ENCODE results near the gene LYPD8.

DNA sequence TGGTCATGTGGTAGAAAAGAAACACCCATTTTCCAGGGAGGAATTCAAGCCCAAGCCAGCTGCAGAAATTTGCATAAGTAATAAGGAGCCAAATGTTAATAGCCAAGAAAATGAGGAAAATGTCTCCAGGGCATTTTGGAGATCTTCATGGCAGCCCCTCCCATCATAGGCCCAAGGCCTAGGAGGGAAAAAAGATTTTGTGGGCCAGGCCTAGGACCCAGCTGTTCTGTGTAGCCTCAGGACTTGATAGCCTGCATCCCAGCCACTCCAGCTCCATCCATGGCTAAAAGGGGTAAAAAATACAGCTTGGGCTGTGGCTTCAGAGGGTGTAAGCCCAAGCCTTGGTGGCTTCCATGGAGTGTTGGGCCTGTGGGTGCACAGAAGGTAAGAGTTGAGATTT, 21.4 kb upstream of the LYPD8 start:
- TF ChIP-seq EP300 (conservative IDR thresholded peaks at IDR 0.05; ENCODE audit: poor library complexity, severe bottlenecking) (no peak), MXI1 (conservative IDR thresholded peaks at IDR 0.05; ENCODE audit: poor library complexity, severe bottlenecking) (no peak), EZH2 (IDR thresholded peaks at IDR 0.05; ENCODE audit: borderline replicate concordance, insufficient read depth, low read length, poor library complexity, severe bottlenecking) (no peak), RAD21 (conservative IDR thresholded peaks at IDR 0.05) (no peak), TAF1 (IDR thresholded peaks at IDR 0.05; ENCODE audit: low read depth) (no peak), POLR2AphosphoS5 (IDR thresholded peaks at IDR 0.05) (no peak)
- TF ChIP-seq, protein P1, sequence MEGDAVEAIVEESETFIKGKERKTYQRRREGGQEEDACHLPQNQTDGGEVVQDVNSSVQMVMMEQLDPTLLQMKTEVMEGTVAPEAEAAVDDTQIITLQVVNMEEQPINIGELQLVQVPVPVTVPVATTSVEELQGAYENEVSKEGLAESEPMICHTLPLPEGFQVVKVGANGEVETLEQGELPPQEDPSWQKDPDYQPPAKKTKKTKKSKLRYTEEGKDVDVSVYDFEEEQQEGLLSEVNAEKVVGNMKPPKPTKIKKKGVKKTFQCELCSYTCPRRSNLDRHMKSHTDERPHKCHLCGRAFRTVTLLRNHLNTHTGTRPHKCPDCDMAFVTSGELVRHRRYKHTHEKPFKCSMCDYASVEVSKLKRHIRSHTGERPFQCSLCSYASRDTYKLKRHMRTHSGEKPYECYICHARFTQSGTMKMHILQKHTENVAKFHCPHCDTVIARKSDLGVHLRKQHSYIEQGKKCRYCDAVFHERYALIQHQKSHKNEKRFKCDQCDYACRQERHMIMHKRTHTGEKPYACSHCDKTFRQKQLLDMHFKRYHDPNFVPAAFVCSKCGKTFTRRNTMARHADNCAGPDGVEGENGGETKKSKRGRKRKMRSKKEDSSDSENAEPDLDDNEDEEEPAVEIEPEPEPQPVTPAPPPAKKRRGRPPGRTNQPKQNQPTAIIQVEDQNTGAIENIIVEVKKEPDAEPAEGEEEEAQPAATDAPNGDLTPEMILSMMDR (IDR thresholded peaks at IDR 0.05; ENCODE audit: poor library complexity, severe bottlenecking): no peak
- TF ChIP-seq, protein P2, sequence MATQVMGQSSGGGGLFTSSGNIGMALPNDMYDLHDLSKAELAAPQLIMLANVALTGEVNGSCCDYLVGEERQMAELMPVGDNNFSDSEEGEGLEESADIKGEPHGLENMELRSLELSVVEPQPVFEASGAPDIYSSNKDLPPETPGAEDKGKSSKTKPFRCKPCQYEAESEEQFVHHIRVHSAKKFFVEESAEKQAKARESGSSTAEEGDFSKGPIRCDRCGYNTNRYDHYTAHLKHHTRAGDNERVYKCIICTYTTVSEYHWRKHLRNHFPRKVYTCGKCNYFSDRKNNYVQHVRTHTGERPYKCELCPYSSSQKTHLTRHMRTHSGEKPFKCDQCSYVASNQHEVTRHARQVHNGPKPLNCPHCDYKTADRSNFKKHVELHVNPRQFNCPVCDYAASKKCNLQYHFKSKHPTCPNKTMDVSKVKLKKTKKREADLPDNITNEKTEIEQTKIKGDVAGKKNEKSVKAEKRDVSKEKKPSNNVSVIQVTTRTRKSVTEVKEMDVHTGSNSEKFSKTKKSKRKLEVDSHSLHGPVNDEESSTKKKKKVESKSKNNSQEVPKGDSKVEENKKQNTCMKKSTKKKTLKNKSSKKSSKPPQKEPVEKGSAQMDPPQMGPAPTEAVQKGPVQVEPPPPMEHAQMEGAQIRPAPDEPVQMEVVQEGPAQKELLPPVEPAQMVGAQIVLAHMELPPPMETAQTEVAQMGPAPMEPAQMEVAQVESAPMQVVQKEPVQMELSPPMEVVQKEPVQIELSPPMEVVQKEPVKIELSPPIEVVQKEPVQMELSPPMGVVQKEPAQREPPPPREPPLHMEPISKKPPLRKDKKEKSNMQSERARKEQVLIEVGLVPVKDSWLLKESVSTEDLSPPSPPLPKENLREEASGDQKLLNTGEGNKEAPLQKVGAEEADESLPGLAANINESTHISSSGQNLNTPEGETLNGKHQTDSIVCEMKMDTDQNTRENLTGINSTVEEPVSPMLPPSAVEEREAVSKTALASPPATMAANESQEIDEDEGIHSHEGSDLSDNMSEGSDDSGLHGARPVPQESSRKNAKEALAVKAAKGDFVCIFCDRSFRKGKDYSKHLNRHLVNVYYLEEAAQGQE (IDR thresholded peaks at IDR 0.05; ENCODE audit: borderline replicate concordance): no peak
